ELF-1 (cell line): ENCODE measurements around the gene OS9.

ENCODE experiments used
- DNase-seq: peaks from one replicate; pipeline ENCODE4 v3.0.0-alpha.2; 2016; ENCODE audit warnings: low read depth, low spot score

OS9 gene

GRCh38 chr12:57751788-57752667 is 58.1 kb downstream of the OS9 start, which contains the start of gene CDK4:
TSS of gene CDK4 (minus strand) at chr12:57752310. CDS start at chr12:57751717, 593 bp downstream.
- DNase-seq, result peak; percentile 100

GRCh38 chr12:57752668-57753000 is 58.7 kb downstream of the OS9 start:
- DNase-seq, result no peak

GRCh38 chr12:57753756-57754337 is 59.9 kb downstream of the OS9 start:
- DNase-seq, result no peak

GRCh38 chr12:57754411-57755193 is 60.7 kb downstream of the OS9 start, which contains the start of gene MARCHF9:
TSS of gene MARCHF9 (plus strand) at chr12:57755103. CDS start at chr12:57755529, 426 bp downstream.
- peak; percentile 37 for DNase-seq

- no peak for DNase-seq
Measured at GRCh38 chr12:57755194-57755453, 61.2 kb downstream of the OS9 start.

GRCh38 chr12:57755454-57756372 is 61.8 kb downstream of the OS9 start:
- DNase-seq, result peak; percentile 22

GRCh38 chr12:57756406-57757341 is 62.7 kb downstream of the OS9 start:
- DNase-seq, result peak; percentile 78

GRCh38 chr12:57757771-57758170 is 63.8 kb downstream of the OS9 start:
- DNase-seq, result no peak

GRCh38 chr12:57758552-57759359 is 64.8 kb downstream of the OS9 start:
- no peak for DNase-seq

- no peak for DNase-seq
Measured at GRCh38 chr12:57759360-57759980, 65.5 kb downstream of the OS9 start.

- peak; percentile 27 for DNase-seq
Measured at GRCh38 chr12:57760347-57760982, 66.5 kb downstream of the OS9 start.

- no peak for DNase-seq
Measured at GRCh38 chr12:57761391-57761998, 67.6 kb downstream of the OS9 start.

GRCh38 chr12:57762463-57762862 is 68.5 kb downstream of the OS9 start:
- no peak for DNase-seq

GRCh38 chr12:57763881-57764661 is 70.1 kb downstream of the OS9 start:
- no peak for DNase-seq

- DNase-seq, result no peak
Measured at GRCh38 chr12:57764662-57765002, 70.7 kb downstream of the OS9 start.

- peak; percentile 75 for DNase-seq
Measured at GRCh38 chr12:57765003-57765697, 71.2 kb downstream of the OS9 start.
